ENCODE data around the gene SMIM23. TPM values are rescaled to one million over a fixed set of nuclear protein-coding genes. Genes with fewer than 3 reads are reported as not detected.
"Not testable (repeated sequence)": the region's sequence is repeated elsewhere in the genome, so short reads cannot be mapped to it uniquely, and the experiment has no call there.

The SMIM23 gene
- polyA plus RNA-seq, 1 donor from 2014 or later = not detected

GRCh38 chr5:171759777-171760176, 25.8 kb upstream of the SMIM23 start:
- Mint-ChIP-seq H3K9me3 (peaks cover 0 to 6% (median 0%) of the 10 kb centered on the region in 3 donors), H3K27ac (no peak overlapping the region), H3K36me3 (no peaks in the 10 kb centered on the region), H3K4me3 (peak overlapping the region in 1 of 4 donors; percentile 9), H3K4me1 (no peaks in the 10 kb centered on the region), H3K27me3 (peaks cover 3% of the 10 kb centered on the region)

- H3K4me1 Mint-ChIP-seq = no peaks in the 10 kb centered on the region
- H3K4me3 Mint-ChIP-seq = no peak overlapping the region
- no peak overlapping the region for H3K27ac Mint-ChIP-seq
- peaks cover 2% of the 10 kb centered on the region for H3K27me3 Mint-ChIP-seq
- no peaks in the 10 kb centered on the region for H3K36me3 Mint-ChIP-seq
- peaks cover 2 to 5% (median 2%) of the 10 kb centered on the region in 3 donors for H3K9me3 Mint-ChIP-seq
Measured at GRCh38 chr5:171762021-171762608, 23.5 kb upstream of the SMIM23 start.

- Mint-ChIP-seq H3K27me3 (peaks cover 2% of the 10 kb centered on the region), H3K4me1 (no peaks in the 10 kb centered on the region), H3K9me3 (peaks cover 4 to 9% (median 5%) of the 10 kb centered on the region in 3 donors), H3K36me3 (no peaks in the 10 kb centered on the region), H3K27ac (no peak overlapping the region), H3K4me3 (no peak overlapping the region)
Measured at GRCh38 chr5:171762903-171763302, 22.7 kb upstream of the SMIM23 start.

- Mint-ChIP-seq H3K36me3 (no peaks in the 10 kb centered on the region), H3K27me3 (peaks cover 5% of the 10 kb centered on the region), H3K4me1 (no peaks in the 10 kb centered on the region), H3K4me3 (no peak overlapping the region), H3K27ac (no peak overlapping the region), H3K9me3 (peaks cover 6 to 9% (median 8%) of the 10 kb centered on the region in 3 donors)
Measured at GRCh38 chr5:171764265-171764664, 21.4 kb upstream of the SMIM23 start.

- H3K9me3 Mint-ChIP-seq = peaks cover 5 to 9% (median 6%) of the 10 kb centered on the region in 3 donors
- H3K4me3 Mint-ChIP-seq = no peak overlapping the region
- H3K4me1 Mint-ChIP-seq = no peaks in the 10 kb centered on the region
- H3K27me3 Mint-ChIP-seq = peaks cover 6% of the 10 kb centered on the region
- H3K27ac Mint-ChIP-seq = no peak overlapping the region
- peaks cover 3% of the 10 kb centered on the region for H3K36me3 Mint-ChIP-seq
Measured at GRCh38 chr5:171766875-171767274, 18.7 kb upstream of the SMIM23 start.

- H3K27ac Mint-ChIP-seq = no peak overlapping the region
Measured at GRCh38 chr5:171770153-171770552, 15.5 kb upstream of the SMIM23 start.

GRCh38 chr5:171771856-171772255, 13.8 kb upstream of the SMIM23 start:
- H3K9me3 Mint-ChIP-seq = peaks cover 3 to 9% (median 4%) of the 10 kb centered on the region in 3 donors
- no peak overlapping the region for H3K27ac Mint-ChIP-seq
- peaks cover 3% of the 10 kb centered on the region for H3K36me3 Mint-ChIP-seq
- peaks cover 10% of the 10 kb centered on the region for H3K27me3 Mint-ChIP-seq
- no peaks in the 10 kb centered on the region for H3K4me1 Mint-ChIP-seq
- H3K4me3 Mint-ChIP-seq = no peak overlapping the region

More at GRCh38 chr5:171770153-171770552, 15.5 kb upstream of the SMIM23 start:
- Mint-ChIP-seq H3K36me3 (peaks cover 3% of the 10 kb centered on the region), H3K9me3 (peaks cover 3 to 9% (median 6%) of the 10 kb centered on the region in 3 donors), H3K27me3 (peaks cover 6% of the 10 kb centered on the region), H3K4me3 (no peak overlapping the region), H3K4me1 (no peaks in the 10 kb centered on the region)

- H3K27ac Mint-ChIP-seq = no peak overlapping the region
- peaks cover 3% of the 10 kb centered on the region for H3K36me3 Mint-ChIP-seq
- H3K9me3 Mint-ChIP-seq = peaks cover 0 to 3% (median 2%) of the 10 kb centered on the region in 3 donors
- peaks cover 12% of the 10 kb centered on the region for H3K27me3 Mint-ChIP-seq
- no peaks in the 10 kb centered on the region for H3K4me1 Mint-ChIP-seq
- H3K4me3 Mint-ChIP-seq = no peak overlapping the region
Measured at GRCh38 chr5:171773106-171773505, 12.5 kb upstream of the SMIM23 start.

GRCh38 chr5:171774418-171774817, 11.2 kb upstream of the SMIM23 start:
- Mint-ChIP-seq H3K4me1 (no peaks in the 10 kb centered on the region), H3K27ac (no peak overlapping the region), H3K4me3 (no peak overlapping the region), H3K36me3 (peaks cover 3% of the 10 kb centered on the region), H3K27me3 (peaks cover 10% of the 10 kb centered on the region), H3K9me3 (peaks cover 0 to 2% (median 0%) of the 10 kb centered on the region in 3 donors)

- peaks cover 0 to 2% (median 0%) of the 10 kb centered on the region in 3 donors for H3K9me3 Mint-ChIP-seq
- peaks cover 8% of the 10 kb centered on the region for H3K27me3 Mint-ChIP-seq
- H3K27ac Mint-ChIP-seq = no peak overlapping the region
- no peak overlapping the region for H3K4me3 Mint-ChIP-seq
- no peaks in the 10 kb centered on the region for H3K4me1 Mint-ChIP-seq
- H3K36me3 Mint-ChIP-seq = no peaks in the 10 kb centered on the region
Measured at GRCh38 chr5:171776213-171776612, 9.4 kb upstream of the SMIM23 start.

GRCh38 chr5:171776770-171777759, 8.6 kb upstream of the SMIM23 start:
- Mint-ChIP-seq H3K9me3 (peaks cover 0 to 5% (median 2%) of the 10 kb centered on the region in 3 donors), H3K27ac (no peak overlapping the region), H3K4me3 (no peak overlapping the region), H3K36me3 (no peaks in the 10 kb centered on the region), H3K27me3 (peaks cover 8% of the 10 kb centered on the region), H3K4me1 (no peaks in the 10 kb centered on the region)

GRCh38 chr5:171781744-171782143, 3.9 kb upstream of the SMIM23 start:
- H3K4me1 Mint-ChIP-seq = not testable (repeated sequence)

GRCh38 chr5:171782332-171782966, 3.2 kb upstream of the SMIM23 start:
- peaks cover 1% of the 10 kb centered on the region for H3K27me3 Mint-ChIP-seq
- peaks cover 0 to 6% (median 2%) of the 10 kb centered on the region in 3 donors for H3K9me3 Mint-ChIP-seq
- no peak overlapping the region for H3K27ac Mint-ChIP-seq
- no peaks in the 10 kb centered on the region for H3K4me1 Mint-ChIP-seq
- no peak overlapping the region for H3K4me3 Mint-ChIP-seq
- H3K36me3 Mint-ChIP-seq = no peaks in the 10 kb centered on the region

More at GRCh38 chr5:171781744-171782143, 3.9 kb upstream of the SMIM23 start:
- H3K9me3 Mint-ChIP-seq, H3K4me3 Mint-ChIP-seq, H3K36me3 Mint-ChIP-seq, H3K27ac Mint-ChIP-seq, H3K27me3 Mint-ChIP-seq: not testable (repeated sequence)

- no peak overlapping the region for H3K27ac Mint-ChIP-seq
- no peaks in the 10 kb centered on the region for H3K36me3 Mint-ChIP-seq
- peaks cover 0 to 6% (median 2%) of the 10 kb centered on the region in 3 donors for H3K9me3 Mint-ChIP-seq
- H3K4me1 Mint-ChIP-seq = no peaks in the 10 kb centered on the region
- peaks cover 2% of the 10 kb centered on the region for H3K27me3 Mint-ChIP-seq
- no peak overlapping the region for H3K4me3 Mint-ChIP-seq
Measured at GRCh38 chr5:171783051-171783450, 2.6 kb upstream of the SMIM23 start.

GRCh38 chr5:171789353-171789752, 3.7 kb downstream of the SMIM23 start:
- peaks cover 1% of the 10 kb centered on the region for H3K27me3 Mint-ChIP-seq
- no peak overlapping the region for H3K27ac Mint-ChIP-seq
- H3K4me3 Mint-ChIP-seq = no peak overlapping the region
- no peaks in the 10 kb centered on the region for H3K4me1 Mint-ChIP-seq
- peaks cover 0 to 2% (median 0%) of the 10 kb centered on the region in 3 donors for H3K9me3 Mint-ChIP-seq
- H3K36me3 Mint-ChIP-seq = no peaks in the 10 kb centered on the region

All from IgD-negative memory B cell (primary cell).